HepG2 (cell line): Measurements from ENCODE around the gene CCDC33. TPM values are rescaled to one million over a fixed set of nuclear protein-coding genes. Genes with fewer than 3 reads are reported as not detected.

ENCODE experiments used
- ARID4A ChIP-seq: sonication (generic); formaldehyde crosslinking; IDR thresholded peaks from 2 replicates; pipeline ENCODE4 v1.5.0; 2020; ENCODE audit warnings: mild to moderate bottlenecking, missing genetic modification reagents, borderline replicate concordance
- BORCS8-MEF2B ChIP-seq: sonication (generic); formaldehyde crosslinking; IDR thresholded peaks from 2 replicates; pipeline ENCODE4 v1.8.0; 2022; ENCODE audit warnings: mild to moderate bottlenecking, missing genetic modification reagents
- DNMT3B ChIP-seq: conservative IDR thresholded peaks from 2 replicates; pipeline ENCODE4 v1.6.1; 2016; ENCODE audit warnings: missing biosample characterization, control low read depth
- HES4 ChIP-seq: sonication (generic); formaldehyde crosslinking; IDR thresholded peaks from 2 replicates; pipeline ENCODE4 v1.9.0; 2021; ENCODE audit warnings: mild to moderate bottlenecking, missing genetic modification reagents, borderline replicate concordance
- KLF6 ChIP-seq: IDR thresholded peaks from 2 replicates; pipeline ENCODE4 v1.8.0; 2016; ENCODE audit warnings: missing biosample characterization, missing genetic modification reagents
- POLR2AphosphoS2 ChIP-seq: IDR thresholded peaks from 2 replicates; pipeline ENCODE4 v1.6.1; 2011; ENCODE audit warnings: low read depth, low read length, improper control_type of control experiment
- RELA ChIP-seq: sonication (generic); formaldehyde crosslinking; IDR thresholded peaks from 2 replicates; pipeline ENCODE4 v1.4.0; 2020; ENCODE audit warnings: missing genetic modification reagents
- RXRB ChIP-seq: IDR thresholded peaks from 2 replicates; pipeline ENCODE4 v1.6.1; 2016; ENCODE audit warnings: borderline replicate concordance, missing genetic modification reagents, missing compliant biosample characterization
- STAG1 ChIP-seq: sonication (generic); formaldehyde crosslinking; IDR thresholded peaks from 2 replicates; pipeline ENCODE4 v1.4.0; 2020; ENCODE audit warnings: missing genetic modification reagents
- TRAFD1 ChIP-seq: sonication (generic); formaldehyde crosslinking; IDR thresholded peaks from 2 replicates; pipeline ENCODE4 v1.5.1; 2020; ENCODE audit warnings: missing genetic modification reagents, mild to moderate bottlenecking, borderline replicate concordance
- ZNF282 ChIP-seq: fragments of 450-650 bp; IDR thresholded peaks from 2 replicates; pipeline ENCODE4 v1.6.1; 2018; ENCODE audit not compliant: partially characterized antibody
- ZNF552 ChIP-seq: sonication (generic); formaldehyde crosslinking; IDR thresholded peaks from 2 replicates; pipeline ENCODE4 v1.9.0; 2022; ENCODE audit warnings: missing genetic modification reagents, mild to moderate bottlenecking, borderline replicate concordance
- ZNF556 ChIP-seq: sonication (generic); formaldehyde crosslinking; IDR thresholded peaks from 2 replicates; pipeline ENCODE4 v1.4.0; 2020; ENCODE audit warnings: mild to moderate bottlenecking, missing genetic modification reagents, borderline replicate concordance
- ZNF710 ChIP-seq: sonication (generic); formaldehyde crosslinking; IDR thresholded peaks from 2 replicates; pipeline ENCODE4 v1.5.0; 2020; ENCODE audit warnings: mild to moderate bottlenecking, missing genetic modification reagents, borderline replicate concordance
- ZXDC ChIP-seq: sonication (generic); formaldehyde crosslinking; IDR thresholded peaks from 2 replicates; pipeline ENCODE4 v1.5.0; 2020; ENCODE audit warnings: mild to moderate bottlenecking, missing genetic modification reagents
- polyA plus RNA-seq, 8 experiments: library from polyadenylated mRNA; depleted of rRNA in 3 of 8; stranded (reverse) in 7 of 8; unstranded in 1 of 8; fragments of >200 nt; fragmentation: Illumina TruSeq in 4 of 8; extraction: Trizol in 4 of 8; gene quantifications; 2 replicates each; pipeline versions ENCODE4 v1.2.1 to v1.2.3, GENCODE V29; 2011 to 2016; ENCODE audit warnings: low read depth in 4 of 8, missing spikeins in 1 of 8, mixed read lengths in 1 of 8; ENCODE audit not compliant: insufficient read depth in 1 of 8
- total RNA-seq, 5 experiments: library from RNA; depleted of rRNA; stranded (reverse); fragments of >200 nt; fragmentation: Illumina TruSeq; extraction: Trizol; gene quantifications; 2 replicates each; pipeline ENCODE4 v1.2.3, GENCODE V29; 2016; ENCODE audit warnings: low read depth in 1 of 5

The CCDC33 gene
- total and polyA plus RNA-seq, 2 of the 13 experiments (the other 11 are each of a cell fraction or from before 2014, with no cell fraction given): 0.30 TPM; not detected in 1

- TF ChIP-seq ARID4A (peak; percentile 70; the same call in 1 of the 2 replicates), KLF6 (CRISPR knock-in tag) (no peak), ZNF710 (CRISPR knock-in tag) (no peak), RELA (CRISPR knock-in tag) (no peak), ZNF282 (no peak), TRAFD1 (no peak), ZXDC (CRISPR knock-in tag) (no peak), ZNF556 (CRISPR knock-in tag) (0 out of 2 replicates have a peak, but pooled peaks have one; percentile 27), STAG1 (peak; percentile 99), RXRB (peak; percentile 39), POLR2AphosphoS2 (no peak), ZNF552 (CRISPR knock-in tag) (no peak), BORCS8-MEF2B (CRISPR knock-in tag) (peak; percentile 66; the same call in 1 of the 2 replicates), HES4 (CRISPR knock-in tag) (no peak), DNMT3B (CRISPR knock-in tag) (no peak)
Measured at GRCh38 chr15:74373731-74374647, 137.9 kb downstream of the CCDC33 start (continued).
